ENCODE data around the gene TIGD1. TPM values are rescaled to one million over a fixed set of nuclear protein-coding genes. Genes with fewer than 3 reads are reported as not detected.

TIGD1 gene
- polyA plus RNA-seq, 1 experiment = 4.3 TPM

Other genes with a start within 250 kb of the TIGD1 start
- not detected in 2 replicates for gene ALPP, start 171.8 kb downstream of the TIGD1 start, polyA plus RNA-seq (2011; rRNA removed)
- not detected in 2 replicates for gene ALPG, start 143.7 kb downstream of the TIGD1 start, polyA plus RNA-seq (2011; rRNA removed)
- not detected in 2 replicates for gene ALPI, start 94.4 kb downstream of the TIGD1 start, polyA plus RNA-seq (2011; rRNA removed)
- not detected in 2 replicates for gene ECEL1, start 62.7 kb downstream of the TIGD1 start, polyA plus RNA-seq (2011; rRNA removed)
- gene PRSS56, start 30.2 kb downstream of the TIGD1 start, polyA plus RNA-seq (2011; rRNA removed) = not detected in 2 replicates
- gene CHRND, start 24.4 kb downstream of the TIGD1 start, polyA plus RNA-seq (2011; rRNA removed) = not detected in 2 replicates
- gene CHRNG, start 10.9 kb downstream of the TIGD1 start, polyA plus RNA-seq (2011; rRNA removed) = not detected in 2 replicates
- 40.5 and 47.7 TPM in 2 replicates for gene EIF4E2, start 132 bp upstream of the TIGD1 start, polyA plus RNA-seq (2011; rRNA removed)
- gene EFHD1, start 83.0 kb upstream of the TIGD1 start, polyA plus RNA-seq (2011; rRNA removed) = 0.05 TPM in 1 of 2 replicates, not detected in the other
- 28.8 and 34.6 TPM in 2 replicates for gene GIGYF2, start 146.8 kb upstream of the TIGD1 start, polyA plus RNA-seq (2011; rRNA removed)
- gene KCNJ13, start 226.0 kb upstream of the TIGD1 start, polyA plus RNA-seq (2011; rRNA removed) = 0.02 TPM in 1 of 2 replicates, not detected in the other